Epithelial cell of proximal tubule (primary cell): ENCODE results near the gene NCAPG2. TPM values are rescaled to one million over a fixed set of nuclear protein-coding genes. Genes with fewer than 3 reads are reported as not detected.

ENCODE experiments used
- DNase-seq: peaks from one replicate; pipeline ENCODE4 v3.0.0-alpha.2; 2011; ENCODE audit warnings: low read depth
- H3K4me3 ChIP-seq: 2 replicates; pipeline ENCODE4 v1.5.1; 2011; ENCODE audit warnings: low read depth, mild to moderate bottlenecking, low read length
- total RNA-seq: library from RNA; depleted of rRNA; stranded (reverse); fragments of >200 nt; gene quantifications from 2 replicates; pipeline ENCODE4 v1.2.3, GENCODE V29; 2015
- TF ChIP-seq, protein P1 (sequence below): conservative IDR thresholded peaks from 2 replicates; pipeline ENCODE4 v1.5.1; 2012; ENCODE audit warnings: low read depth, mild to moderate bottlenecking, low read length

NCAPG2 gene
- total RNA-seq, 1 donor from 2014 or later: 30.1 TPM

DNA sequence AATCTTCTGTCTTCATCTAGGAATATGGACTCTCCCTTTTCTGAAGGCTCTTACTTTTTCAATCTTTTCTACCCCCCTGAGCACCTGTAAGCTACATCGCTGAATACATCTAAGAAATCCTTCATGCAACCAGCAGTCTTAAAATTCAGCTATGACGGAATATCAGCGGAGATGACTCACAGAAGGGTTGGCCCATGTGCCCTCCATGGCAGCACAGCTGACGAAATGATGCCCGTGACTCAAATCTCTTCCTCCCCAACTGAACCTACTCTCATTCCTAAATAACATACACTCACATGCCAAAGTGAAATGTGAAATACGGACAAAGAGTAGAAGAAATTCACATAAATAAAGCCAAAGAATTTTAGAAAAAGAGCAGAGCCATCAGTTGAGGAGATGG, 30.3 kb upstream of the NCAPG2 start:
- TF ChIP-seq, protein P1, sequence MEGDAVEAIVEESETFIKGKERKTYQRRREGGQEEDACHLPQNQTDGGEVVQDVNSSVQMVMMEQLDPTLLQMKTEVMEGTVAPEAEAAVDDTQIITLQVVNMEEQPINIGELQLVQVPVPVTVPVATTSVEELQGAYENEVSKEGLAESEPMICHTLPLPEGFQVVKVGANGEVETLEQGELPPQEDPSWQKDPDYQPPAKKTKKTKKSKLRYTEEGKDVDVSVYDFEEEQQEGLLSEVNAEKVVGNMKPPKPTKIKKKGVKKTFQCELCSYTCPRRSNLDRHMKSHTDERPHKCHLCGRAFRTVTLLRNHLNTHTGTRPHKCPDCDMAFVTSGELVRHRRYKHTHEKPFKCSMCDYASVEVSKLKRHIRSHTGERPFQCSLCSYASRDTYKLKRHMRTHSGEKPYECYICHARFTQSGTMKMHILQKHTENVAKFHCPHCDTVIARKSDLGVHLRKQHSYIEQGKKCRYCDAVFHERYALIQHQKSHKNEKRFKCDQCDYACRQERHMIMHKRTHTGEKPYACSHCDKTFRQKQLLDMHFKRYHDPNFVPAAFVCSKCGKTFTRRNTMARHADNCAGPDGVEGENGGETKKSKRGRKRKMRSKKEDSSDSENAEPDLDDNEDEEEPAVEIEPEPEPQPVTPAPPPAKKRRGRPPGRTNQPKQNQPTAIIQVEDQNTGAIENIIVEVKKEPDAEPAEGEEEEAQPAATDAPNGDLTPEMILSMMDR: no peak
- no peak overlapping the region for H3K4me3 ChIP-seq
- no peak for DNase-seq

DNA sequence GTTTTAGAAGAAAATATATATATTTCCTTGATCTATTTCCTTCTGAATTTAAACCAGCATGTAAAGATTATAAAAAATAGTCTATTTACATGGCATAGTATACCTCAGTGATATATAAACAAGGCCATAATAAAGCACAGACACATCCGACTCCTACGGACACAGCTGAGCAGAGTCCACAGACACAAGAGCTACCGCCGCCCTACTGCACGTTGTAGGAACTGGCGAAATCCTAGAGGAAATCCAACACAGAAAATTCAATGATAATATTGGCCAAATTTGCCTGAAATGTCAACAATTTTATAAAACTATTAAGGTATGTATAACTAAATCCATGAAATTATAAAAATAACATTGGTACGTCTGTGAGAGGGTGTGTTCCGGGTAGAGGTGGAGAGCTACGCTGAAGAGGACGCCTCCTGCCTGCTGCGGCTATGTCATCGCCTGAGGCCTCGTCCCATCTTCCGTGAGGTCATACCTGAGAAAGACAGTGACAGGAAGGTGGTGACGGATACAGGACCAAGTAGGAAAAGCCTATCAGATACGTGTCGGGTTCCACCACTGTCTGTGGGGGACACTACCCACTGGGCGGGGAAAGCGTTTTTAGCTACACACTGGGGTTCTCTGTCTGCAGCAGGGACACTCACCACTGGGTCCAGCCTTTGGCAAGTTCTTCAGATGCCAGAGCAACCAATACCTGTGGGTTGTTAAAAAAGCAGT, 29.3 kb upstream of the NCAPG2 start:
- TF ChIP-seq, protein P1: no peak
- no peak overlapping the region for H3K4me3 ChIP-seq
- no peak for DNase-seq

- no peak overlapping the region for H3K4me3 ChIP-seq
- DNase-seq: no peak
- TF ChIP-seq, protein P1: no peak
These were observed 28.6 kb upstream of the NCAPG2 start for GRCh38 chr7:158733220-158733519.

GRCh38 chr7:158732494-158733219, 28.1 kb upstream of the NCAPG2 start:
- H3K4me3 ChIP-seq: no peak overlapping the region
- DNase-seq: no peak
- TF ChIP-seq, protein P1: no peak

DNA sequence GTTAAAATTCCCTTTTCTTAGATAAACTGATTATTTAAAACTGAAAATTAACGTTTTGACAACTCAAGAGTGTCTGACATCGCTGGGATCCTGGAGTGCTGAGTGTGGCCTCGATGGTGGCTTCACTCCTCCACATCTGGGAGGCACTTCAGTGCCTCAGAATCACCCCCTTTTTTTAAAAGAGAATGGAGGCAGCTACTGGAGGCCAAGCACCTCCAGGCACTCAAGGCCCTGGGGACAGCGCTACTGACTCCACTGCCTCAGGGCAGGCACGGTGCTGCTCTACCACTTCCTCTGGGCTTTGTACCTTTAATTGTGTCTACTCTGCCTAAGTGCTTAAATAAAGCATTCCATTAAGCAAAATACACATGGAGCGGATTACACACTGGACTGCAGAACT, 27.2 kb upstream of the NCAPG2 start:
- TF ChIP-seq, protein P1: no peak
- no peak for DNase-seq

DNA sequence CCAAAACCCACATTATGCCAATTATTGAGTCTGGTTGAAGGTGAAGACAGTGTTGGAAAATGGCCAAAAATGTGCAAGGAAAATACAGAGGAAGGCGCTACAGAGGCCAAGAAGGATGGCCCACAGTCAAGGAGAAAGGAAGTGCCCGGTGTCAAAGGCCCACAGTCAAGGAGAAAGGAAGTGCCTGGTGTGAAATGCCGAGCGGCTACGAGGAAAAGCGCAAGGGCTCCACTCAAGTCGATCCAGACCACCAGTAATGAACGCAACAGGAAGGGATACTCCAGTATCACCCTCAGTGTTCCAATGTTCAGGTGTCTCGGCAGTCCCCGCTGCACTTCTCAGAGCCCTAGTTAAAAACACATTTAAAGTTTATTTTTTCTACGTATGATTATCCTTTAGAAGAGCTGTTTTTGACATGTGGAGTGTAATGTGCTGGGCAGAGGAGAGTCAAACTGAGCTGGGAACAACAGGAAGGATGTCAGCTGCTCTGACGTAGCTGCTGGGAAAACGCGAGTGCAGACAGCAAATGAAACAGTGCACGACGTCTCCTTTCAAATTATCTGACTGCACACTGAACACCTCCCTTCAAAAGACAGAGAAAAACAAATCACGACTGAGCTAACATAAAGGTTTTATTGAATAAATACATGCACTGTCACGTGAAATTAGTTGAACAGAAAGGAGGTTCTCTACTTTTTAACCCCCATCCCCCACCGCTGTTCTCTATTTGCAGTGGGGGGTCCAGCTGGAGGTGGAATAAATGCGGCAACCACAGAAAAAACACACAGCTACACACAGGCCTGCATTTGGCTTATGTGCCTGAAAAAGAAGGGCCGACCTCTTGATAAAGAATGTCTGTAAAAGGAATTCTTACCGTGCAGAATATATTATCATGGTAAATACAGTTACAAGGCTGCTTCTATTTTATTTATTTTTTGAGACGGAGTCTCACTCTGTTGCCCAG, 26.1 kb upstream of the NCAPG2 start:
- TF ChIP-seq, protein P1: no peak
- H3K4me3 ChIP-seq: no peak overlapping the region
- no peak for DNase-seq

More for the DNA sequence above, 27.2 kb upstream of the NCAPG2 start:
- H3K4me3 ChIP-seq: no peak overlapping the region
